Measurements from ENCODE around the gene KRT24. TPM values are rescaled to one million over a fixed set of nuclear protein-coding genes. Genes with fewer than 3 reads are reported as not detected.

Gene KRT24
- total RNA-seq, 1 experiment from 2014 or later = not detected

GRCh38 chr17:40707745-40708144 is 4.2 kb upstream of the KRT24 start:
- H3K27me3 ChIP-seq = peaks cover 2% of the 10 kb centered on the region; the same call in 1 of the 2 replicates

DNA sequence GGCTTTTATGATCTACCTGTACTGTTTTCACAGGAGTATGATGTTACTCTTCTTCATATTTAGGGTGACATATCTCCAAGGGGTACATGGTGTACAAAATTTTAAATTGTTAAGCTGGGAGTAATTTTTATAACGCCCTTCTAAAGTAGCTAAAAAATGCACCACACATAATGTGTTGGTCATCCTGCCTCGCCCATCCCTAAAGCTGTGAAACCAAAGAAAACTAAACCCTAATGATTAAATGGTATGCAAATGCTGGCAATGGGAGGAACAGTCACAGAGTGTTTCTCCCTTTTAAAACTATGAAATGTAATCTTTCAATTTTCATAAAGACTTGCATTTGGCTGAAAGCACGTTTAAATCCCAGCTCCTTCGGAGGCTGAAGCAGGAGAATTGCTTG is 2.0 kb upstream of the KRT24 start:
- H3K4me3 ChIP-seq = no peak overlapping the region
- peaks cover 2% of the 10 kb centered on the region; the same call in 1 of the 2 replicates for H3K27me3 ChIP-seq
- H3K4me1 ChIP-seq = no peaks in the 10 kb centered on the region
- no peaks in the 10 kb centered on the region for H3K9me3 ChIP-seq (replicated peaks)
- no peak for DNase-seq
- H3K27ac ChIP-seq = no peak overlapping the region
- H3K36me3 ChIP-seq = no peaks in the 10 kb centered on the region

More at GRCh38 chr17:40707745-40708144, 4.2 kb upstream of the KRT24 start:
- DNase-seq = no peak
- no peaks in the 10 kb centered on the region for H3K36me3 ChIP-seq
- no peaks in the 10 kb centered on the region for H3K4me1 ChIP-seq
- no peaks in the 10 kb centered on the region for H3K9me3 ChIP-seq (replicated peaks)
- H3K4me3 ChIP-seq = no peak overlapping the region
- no peak overlapping the region for H3K27ac ChIP-seq

- Histone ChIP-seq H3K36me3 (no peaks in the 10 kb centered on the region), H3K9me3 (replicated peaks) (no peaks in the 10 kb centered on the region), H3K27ac (no peak overlapping the region), H3K27me3 (peaks cover 8% of the 10 kb centered on the region; the same call in 1 of the 2 replicates), H3K4me3 (no peak overlapping the region), H3K4me1 (no peaks in the 10 kb centered on the region)
- DNase-seq = no peak
These were observed 1.3 kb downstream of the KRT24 start for GRCh38 chr17:40702271-40702670.

- peaks cover 21% of the 10 kb centered on the region; the same call in 1 of the 2 replicates for H3K27me3 ChIP-seq
- H3K9me3 ChIP-seq (replicated peaks) = no peaks in the 10 kb centered on the region
- H3K4me1 ChIP-seq = no peaks in the 10 kb centered on the region
- no peak overlapping the region for H3K27ac ChIP-seq
- DNase-seq = no peak
- no peak overlapping the region for H3K4me3 ChIP-seq
- no peaks in the 10 kb centered on the region for H3K36me3 ChIP-seq
These were observed 3.7 kb downstream of the KRT24 start for GRCh38 chr17:40699853-40700252.

GRCh38 chr17:40699371-40699770 is 4.2 kb downstream of the KRT24 start:
- DNase-seq = peak in 1 of 2 experiments; percentile 3
- Histone ChIP-seq H3K36me3 (no peaks in the 10 kb centered on the region), H3K4me3 (no peak overlapping the region), H3K4me1 (no peaks in the 10 kb centered on the region), H3K9me3 (replicated peaks) (no peaks in the 10 kb centered on the region), H3K27ac (no peak overlapping the region), H3K27me3 (peaks cover 21% of the 10 kb centered on the region; the same call in 1 of the 2 replicates)

DNA sequence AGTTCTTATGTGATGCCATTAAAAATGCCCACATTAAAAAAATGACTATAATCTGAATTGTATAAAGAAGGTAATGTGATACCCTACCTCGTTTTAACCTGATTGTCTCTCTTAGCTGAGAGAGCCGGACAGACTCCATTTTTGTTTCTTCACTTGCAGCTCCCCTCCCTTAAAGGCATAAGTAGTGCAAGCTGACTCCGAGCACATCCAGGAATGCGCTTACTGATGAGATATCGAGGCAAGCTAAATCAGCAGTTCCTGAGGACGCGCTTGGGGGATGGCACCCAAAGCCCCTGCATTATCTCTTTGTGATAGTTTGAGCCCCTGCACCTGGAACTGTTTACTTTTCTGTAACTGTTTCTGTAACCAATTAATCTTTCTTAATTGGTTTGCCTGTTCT is 6.3 kb downstream of the KRT24 start:
- H3K9me3 ChIP-seq (replicated peaks) = no peaks in the 10 kb centered on the region
- no peak overlapping the region for H3K27ac ChIP-seq
- H3K36me3 ChIP-seq = no peaks in the 10 kb centered on the region
- no peak overlapping the region for H3K4me3 ChIP-seq
- H3K4me1 ChIP-seq = no peaks in the 10 kb centered on the region
- DNase-seq = no peak
- 0 out of 2 replicates have a peak, but pooled peaks cover 19% of the 10 kb centered on the region for H3K27me3 ChIP-seq

GRCh38 chr17:40696651-40697072 is 6.9 kb downstream of the KRT24 start:
- Histone ChIP-seq H3K4me1 (no peaks in the 10 kb centered on the region), H3K27me3 (0 out of 2 replicates have a peak, but pooled peaks cover 19% of the 10 kb centered on the region)
- DNase-seq = no peak

GRCh38 chr17:40695874-40696472 is 7.6 kb downstream of the KRT24 start:
- Histone ChIP-seq H3K4me1 (no peaks in the 10 kb centered on the region), H3K36me3 (no peaks in the 10 kb centered on the region), H3K27me3 (0 out of 2 replicates have a peak, but pooled peaks cover 20% of the 10 kb centered on the region), H3K27ac (no peak overlapping the region), H3K4me3 (no peak overlapping the region), H3K9me3 (replicated peaks) (no peaks in the 10 kb centered on the region)
- DNase-seq = no peak

More at GRCh38 chr17:40696651-40697072, 6.9 kb downstream of the KRT24 start:
- Histone ChIP-seq H3K36me3 (no peaks in the 10 kb centered on the region), H3K4me3 (no peak overlapping the region), H3K27ac (no peak overlapping the region), H3K9me3 (replicated peaks) (no peaks in the 10 kb centered on the region)

GRCh38 chr17:40694584-40694983 is 9.0 kb downstream of the KRT24 start:
- Histone ChIP-seq H3K36me3 (no peaks in the 10 kb centered on the region), H3K9me3 (replicated peaks) (no peaks in the 10 kb centered on the region; the same call in 1 of the 2 replicates), H3K27me3 (0 out of 2 replicates have a peak, but pooled peaks cover 21% of the 10 kb centered on the region), H3K4me1 (no peaks in the 10 kb centered on the region), H3K4me3 (no peak overlapping the region), H3K27ac (no peak overlapping the region)
- no peak for DNase-seq

- H3K27me3 ChIP-seq = 0 out of 2 replicates have a peak, but pooled peaks cover 2% of the 10 kb centered on the region
- H3K36me3 ChIP-seq = no peaks in the 10 kb centered on the region
- no peaks in the 10 kb centered on the region; the same call in 1 of the 2 replicates for H3K9me3 ChIP-seq (replicated peaks)
- no peaks in the 10 kb centered on the region for H3K4me1 ChIP-seq
- no peak overlapping the region for H3K4me3 ChIP-seq
- H3K27ac ChIP-seq = no peak overlapping the region
- DNase-seq = no peak
These were observed 16.4 kb downstream of the KRT24 start for GRCh38 chr17:40687106-40687505.

- H3K36me3 ChIP-seq = no peaks in the 10 kb centered on the region
- H3K4me3 ChIP-seq = no peak overlapping the region
- no peak overlapping the region for H3K27ac ChIP-seq
- no peak for DNase-seq
- no peaks in the 10 kb centered on the region; the same call in 1 of the 2 replicates for H3K9me3 ChIP-seq (replicated peaks)
- 0 out of 2 replicates have a peak, but pooled peaks cover 2% of the 10 kb centered on the region for H3K27me3 ChIP-seq
- no peaks in the 10 kb centered on the region for H3K4me1 ChIP-seq
These were observed 17.4 kb downstream of the KRT24 start for GRCh38 chr17:40686192-40686591.

- Histone ChIP-seq H3K27me3 (no peaks in the 10 kb centered on the region; the same call in 1 of the 2 replicates), H3K9me3 (replicated peaks) (no peaks in the 10 kb centered on the region), H3K36me3 (no peaks in the 10 kb centered on the region), H3K4me3 (no peak overlapping the region), H3K4me1 (no peaks in the 10 kb centered on the region), H3K27ac (no peak overlapping the region)
- no peak for DNase-seq
These were observed 22.6 kb downstream of the KRT24 start for GRCh38 chr17:40680998-40681397.

DNA sequence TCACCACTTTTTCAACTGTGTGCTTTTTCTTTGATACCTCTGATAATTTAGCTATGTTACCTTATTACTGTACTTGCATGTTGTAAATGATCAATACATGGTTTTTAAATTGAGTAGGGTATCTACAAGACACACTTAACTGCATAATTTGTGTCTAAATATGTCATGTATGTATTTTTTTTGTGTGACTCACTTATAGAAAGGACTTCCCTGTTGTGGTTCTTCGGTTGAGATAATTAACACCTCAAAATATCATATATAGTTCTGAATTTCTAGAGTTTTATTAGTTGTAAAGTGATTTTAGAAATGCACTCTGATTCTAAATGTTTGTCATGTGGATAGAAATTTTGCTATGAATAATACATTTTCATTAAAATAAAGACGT is 24.0 kb downstream of the KRT24 start:
- Histone ChIP-seq H3K4me3 (no peak overlapping the region), H3K27ac (no peak overlapping the region), H3K36me3 (no peaks in the 10 kb centered on the region), H3K4me1 (no peaks in the 10 kb centered on the region), H3K9me3 (replicated peaks) (no peaks in the 10 kb centered on the region), H3K27me3 (peaks cover 3% of the 10 kb centered on the region; the same call in 1 of the 2 replicates)
- no peak for DNase-seq

DNA sequence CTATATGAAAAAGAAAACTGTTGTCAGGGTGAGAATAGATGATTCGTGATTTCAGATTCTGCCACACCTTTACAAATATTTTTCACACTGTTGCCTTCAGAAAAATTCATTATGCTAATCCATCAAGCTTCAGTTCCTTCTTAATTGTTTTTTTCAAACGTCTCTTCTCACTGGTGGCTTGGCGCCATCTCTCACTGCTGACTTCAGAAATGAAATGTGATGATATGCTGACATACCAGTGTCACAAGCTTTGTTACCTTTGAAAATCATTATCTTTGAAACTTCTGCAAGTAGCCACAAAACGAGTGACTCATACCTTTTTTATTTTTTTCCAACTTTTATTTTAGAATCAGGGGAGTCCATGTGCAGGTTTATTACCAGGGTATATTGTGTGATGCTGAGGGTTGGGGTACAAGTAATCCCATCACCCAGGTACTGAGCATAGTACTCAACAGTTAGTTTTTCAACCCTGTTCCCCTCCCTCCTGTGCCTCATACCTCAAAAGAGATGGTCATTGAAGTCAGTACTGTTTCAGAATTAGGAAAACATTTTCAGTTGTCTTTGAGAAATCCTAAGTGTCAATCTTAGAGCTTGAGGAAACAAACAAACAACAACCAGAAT is 24.5 kb downstream of the KRT24 start:
- peaks cover 3% of the 10 kb centered on the region; the same call in 1 of the 2 replicates for H3K27me3 ChIP-seq
- H3K4me3 ChIP-seq = no peak overlapping the region
- no peak for DNase-seq
- H3K4me1 ChIP-seq = no peaks in the 10 kb centered on the region
- no peaks in the 10 kb centered on the region for H3K9me3 ChIP-seq (replicated peaks)
- H3K27ac ChIP-seq = no peak overlapping the region
- H3K36me3 ChIP-seq = no peaks in the 10 kb centered on the region

DNA sequence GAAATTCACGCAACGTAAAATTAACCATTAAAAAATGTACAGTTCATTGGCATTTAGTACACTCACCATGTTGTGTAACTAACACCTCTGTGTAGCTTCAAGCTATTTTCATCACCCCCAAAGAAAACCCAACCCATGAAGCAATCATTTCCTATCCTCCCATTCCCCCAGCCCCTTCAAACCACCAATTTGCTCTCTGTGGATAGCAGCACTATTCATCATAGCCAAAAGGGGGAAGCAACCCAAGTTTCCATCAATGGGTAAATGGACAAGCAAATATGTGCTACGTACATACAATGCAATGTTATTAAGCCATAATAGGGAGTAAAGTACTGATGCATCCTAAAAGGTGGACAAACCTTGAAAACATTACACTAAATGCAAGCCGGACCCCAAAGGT is 27.6 kb downstream of the KRT24 start:
- Histone ChIP-seq H3K27ac (no peak overlapping the region), H3K9me3 (replicated peaks) (no peaks in the 10 kb centered on the region), H3K4me3 (no peak overlapping the region), H3K27me3 (peaks cover 7% of the 10 kb centered on the region; the same call in 1 of the 2 replicates), H3K4me1 (no peaks in the 10 kb centered on the region), H3K36me3 (no peaks in the 10 kb centered on the region)
- DNase-seq = no peak
